Sciatic nerve (tissue), 2 donors: ENCODE data around the gene NYAP2. TPM values are rescaled to one million over a fixed set of nuclear protein-coding genes. Genes with fewer than 3 reads are reported as not detected.

Source experiments
- ATAC-seq: fragments of 200-7000 bp; cut with Tn5 transposase; one replicate; pipeline ENCODE4 v1.9.1; 2020; ENCODE audit warnings: mild to moderate bottlenecking, moderate library complexity
- DNase-seq: peaks from one replicate; pipeline ENCODE4 v3.0.0-alpha.2; 2020; ENCODE audit warnings: low spot score
- intact Hi-C: fragments of 100-400 bp; cut with DNase I; formaldehyde crosslinking; loops from one replicate; pipeline ENCODE4 v1.14.2; 2022
- total RNA-seq: library from RNA; stranded (reverse); fragmentation: NEBNext Ultra II Directional; extraction: Animal tissue kit (Norgen Biotek cat#: 25700); gene quantifications from one replicate; pipeline ENCODE4 v1.2.1, GENCODE V29; 2021
- donor health status: DM: no; HTN: no; CAD: no.
- donor health status: DM: no; HTN: no; CAD: no.

The NYAP2 gene
- total RNA-seq, 1 donor from 2014 or later = 0.22 TPM

- no peak for ATAC-seq
- intact Hi-C loops = no loop called here
- DNase-seq = no peak
Observed at GRCh38 chr2:225515033-225515432, 115.5 kb downstream of the NYAP2 start.

- DNase-seq (no peak), ATAC-seq (no peak)
- intact Hi-C loops = no loop called here
Observed at GRCh38 chr2:225526760-225527390, 127.4 kb downstream of the NYAP2 start.

DNA sequence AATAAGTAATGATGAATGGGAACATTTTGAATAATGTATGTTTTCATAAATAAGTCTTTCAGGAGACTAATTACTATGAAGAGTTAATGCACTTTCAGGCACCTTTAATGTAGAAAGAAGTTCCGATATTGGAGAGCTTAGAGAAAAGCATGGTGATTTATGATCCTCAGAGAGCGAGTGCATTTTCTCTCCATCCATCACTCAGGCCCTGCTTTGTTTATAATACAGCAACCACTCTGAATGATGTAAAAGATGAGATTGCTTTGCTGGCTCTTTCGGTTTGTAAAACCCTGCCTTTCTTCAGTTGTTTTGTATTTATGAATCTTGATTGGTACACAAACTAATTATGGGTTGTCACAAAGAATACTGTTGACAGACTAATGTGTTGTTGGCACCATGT, 132.0 kb downstream of the NYAP2 start:
- intact Hi-C loops = no loop called here
- no peak for DNase-seq

GRCh38 chr2:225532096-225532495, 132.6 kb downstream of the NYAP2 start:
- ATAC-seq (no peak), DNase-seq (no peak)

More for the DNA sequence above, 132.0 kb downstream of the NYAP2 start:
- ATAC-seq = no peak

DNA sequence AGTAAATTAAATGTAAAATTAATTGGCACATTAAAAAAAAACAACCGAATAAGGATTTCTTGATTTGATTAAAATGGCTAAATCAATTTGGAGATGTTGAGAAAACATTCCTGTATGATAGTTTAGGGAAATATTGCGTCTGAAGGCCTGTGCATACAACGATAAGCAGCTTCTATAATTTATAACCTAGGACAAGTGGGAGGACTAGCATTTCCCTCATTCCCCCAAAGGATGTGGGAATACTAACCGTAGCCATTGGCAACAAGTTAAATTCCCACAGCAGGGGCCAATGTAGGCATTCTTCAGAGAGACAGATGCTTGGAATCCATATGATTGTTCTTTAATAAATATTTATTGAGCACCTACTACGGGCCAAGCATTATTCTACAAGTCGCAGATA, 134.5 kb downstream of the NYAP2 start:
- ATAC-seq (no peak), DNase-seq (no peak)
- intact Hi-C loops = no loop called here

More at GRCh38 chr2:225532096-225532495, 132.6 kb downstream of the NYAP2 start:
- intact Hi-C loops = no loop called here

GRCh38 chr2:225534697-225535096, 135.2 kb downstream of the NYAP2 start:
- intact Hi-C loops = no loop called here
- no peak for ATAC-seq
- DNase-seq = no peak

- intact Hi-C loops = no loop called here
- ATAC-seq = no peak
- DNase-seq = no peak
Observed at GRCh38 chr2:225536036-225536435, 136.5 kb downstream of the NYAP2 start.

DNA sequence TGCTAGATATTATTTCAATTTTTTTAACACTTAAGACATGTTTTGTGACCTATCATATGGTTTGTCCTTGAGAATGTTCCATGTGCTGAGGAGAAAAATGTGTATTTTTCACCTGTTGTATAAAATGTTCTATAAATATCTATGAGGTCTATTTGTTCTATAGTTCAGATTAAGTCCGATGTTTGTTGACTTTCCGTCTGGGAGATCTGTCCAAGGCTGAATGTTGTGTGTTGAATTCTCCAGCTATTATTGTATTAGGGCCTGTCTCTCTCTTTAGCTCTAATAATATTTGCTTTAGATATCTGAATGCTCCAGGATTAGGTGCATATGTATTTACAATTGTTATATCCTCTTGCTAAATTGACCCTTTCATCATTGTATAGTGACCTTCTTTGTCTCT, 144.1 kb downstream of the NYAP2 start:
- DNase-seq = no peak
- intact Hi-C loops = no loop called here
- no peak for ATAC-seq

GRCh38 chr2:225556461-225556860, 157.0 kb downstream of the NYAP2 start:
- no peak for ATAC-seq
- intact Hi-C loops = no loop called here
- no peak for DNase-seq

GRCh38 chr2:225558399-225559071, 159.0 kb downstream of the NYAP2 start:
- DNase-seq (no peak), ATAC-seq (no peak)
- intact Hi-C loops = no loop called here

DNA sequence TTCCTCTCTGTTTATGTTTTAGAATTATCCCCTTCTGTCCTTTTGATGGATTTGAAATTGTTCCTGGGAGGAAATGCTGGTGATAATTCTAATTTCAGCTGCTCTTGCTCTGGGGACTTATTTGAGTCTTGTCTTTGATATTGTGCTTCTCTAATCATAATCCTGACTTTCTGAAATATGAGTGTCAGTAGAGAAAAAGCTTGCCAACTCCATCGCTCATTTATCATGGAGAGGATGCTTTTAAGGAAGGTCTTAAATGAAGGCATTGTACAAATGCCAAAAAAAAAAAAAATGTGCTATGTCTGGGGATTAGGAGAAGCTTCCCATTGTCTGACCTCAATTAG, 159.5 kb downstream of the NYAP2 start:
- ATAC-seq = no peak
- intact Hi-C loops = no loop called here
- DNase-seq = no peak

- DNase-seq = no peak
- no peak for ATAC-seq
- intact Hi-C loops = no loop called here
Observed at GRCh38 chr2:225566798-225567197, 167.3 kb downstream of the NYAP2 start.

- intact Hi-C loops = no loop called here
- no peak for ATAC-seq
Observed at GRCh38 chr2:225569995-225570394, 170.5 kb downstream of the NYAP2 start.

DNA sequence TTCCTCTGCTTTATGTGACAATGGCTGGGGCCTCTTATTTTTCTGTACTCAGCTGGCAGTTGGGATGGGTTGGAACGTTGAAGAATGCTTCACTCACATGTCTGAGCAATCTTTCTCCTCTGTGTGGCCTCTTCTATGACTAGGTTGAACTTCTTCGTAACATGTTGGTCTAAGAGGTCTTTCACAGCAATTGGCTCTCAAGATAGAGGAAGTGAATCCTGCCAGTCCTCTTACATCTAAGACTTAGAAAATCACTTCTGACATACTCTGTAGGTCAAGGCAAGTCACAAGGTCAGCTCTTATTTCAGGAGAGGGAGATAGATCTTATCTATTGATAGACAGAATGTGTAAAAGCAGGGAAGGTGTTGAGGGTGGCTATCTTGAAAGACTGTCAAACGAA, 174.1 kb downstream of the NYAP2 start:
- DNase-seq (no peak), ATAC-seq (no peak)
- intact Hi-C loops = no loop called here

More at GRCh38 chr2:225569995-225570394, 170.5 kb downstream of the NYAP2 start:
- DNase-seq = no peak

- no peak for ATAC-seq
- intact Hi-C loops = no loop called here
- DNase-seq = no peak
Observed at GRCh38 chr2:225574582-225575138, 175.2 kb downstream of the NYAP2 start.

GRCh38 chr2:225581135-225581534, 181.6 kb downstream of the NYAP2 start:
- no peak for DNase-seq

DNA sequence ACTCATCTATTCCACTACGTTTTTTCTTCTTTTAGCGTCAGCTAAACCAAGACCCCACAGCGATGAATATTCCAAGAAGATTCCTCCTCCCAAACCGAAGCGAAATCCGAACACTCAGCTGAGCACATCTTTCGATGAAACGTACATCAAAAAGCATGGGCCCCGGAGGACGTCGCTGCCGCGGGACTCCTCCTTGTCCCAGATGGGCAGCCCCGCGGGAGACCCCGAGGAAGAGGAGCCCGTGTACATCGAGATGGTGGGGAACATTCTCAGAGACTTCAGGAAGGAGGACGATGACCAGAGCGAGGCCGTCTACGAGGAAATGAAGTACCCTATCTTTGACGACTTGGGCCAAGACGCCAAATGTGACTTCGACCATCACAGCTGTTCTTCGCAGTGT, 182.4 kb downstream of the NYAP2 start:
- intact Hi-C loops = no loop called here
- ATAC-seq = no peak

More at GRCh38 chr2:225581135-225581534, 181.6 kb downstream of the NYAP2 start:
- no peak for ATAC-seq
- intact Hi-C loops = no loop called here

DNA sequence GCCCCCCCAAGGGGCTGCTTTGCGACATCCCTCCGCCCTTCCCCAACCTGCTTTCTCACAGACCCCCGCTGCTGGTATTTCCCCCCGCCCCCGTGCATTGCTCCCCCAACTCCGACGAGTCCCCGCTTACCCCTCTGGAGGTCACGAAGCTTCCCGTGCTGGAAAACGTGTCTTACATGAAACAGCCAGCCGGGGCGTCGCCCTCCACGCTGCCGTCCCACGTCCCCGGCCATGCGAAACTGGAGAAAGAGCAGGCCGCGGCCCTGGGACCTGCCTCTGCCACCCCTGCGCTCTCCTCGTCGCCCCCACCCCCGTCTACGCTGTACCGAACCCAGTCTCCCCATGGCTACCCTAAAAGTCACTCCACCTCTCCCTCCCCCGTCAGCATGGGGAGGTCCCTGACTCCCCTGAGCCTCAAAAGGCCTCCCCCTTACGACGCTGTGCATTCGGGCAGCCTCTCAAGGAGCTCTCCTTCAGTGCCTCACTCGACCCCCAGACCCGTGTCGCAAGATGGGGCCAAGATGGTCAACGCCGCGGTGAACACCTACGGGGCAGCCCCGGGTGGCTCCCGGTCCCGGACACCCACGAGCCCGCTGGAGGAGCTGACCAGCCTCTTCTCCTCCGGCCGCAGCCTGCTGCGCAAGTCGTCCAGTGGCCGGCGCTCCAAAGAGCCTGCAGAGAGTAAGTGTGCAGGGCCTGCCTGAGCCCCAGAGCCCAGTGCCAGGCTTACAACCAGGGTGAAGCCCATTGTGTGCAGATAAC, 183.0 kb downstream of the NYAP2 start:
- intact Hi-C loops = no loop called here
- DNase-seq (no peak), ATAC-seq (no peak)

More for the DNA sequence above, 182.4 kb downstream of the NYAP2 start:
- no peak for DNase-seq

DNA sequence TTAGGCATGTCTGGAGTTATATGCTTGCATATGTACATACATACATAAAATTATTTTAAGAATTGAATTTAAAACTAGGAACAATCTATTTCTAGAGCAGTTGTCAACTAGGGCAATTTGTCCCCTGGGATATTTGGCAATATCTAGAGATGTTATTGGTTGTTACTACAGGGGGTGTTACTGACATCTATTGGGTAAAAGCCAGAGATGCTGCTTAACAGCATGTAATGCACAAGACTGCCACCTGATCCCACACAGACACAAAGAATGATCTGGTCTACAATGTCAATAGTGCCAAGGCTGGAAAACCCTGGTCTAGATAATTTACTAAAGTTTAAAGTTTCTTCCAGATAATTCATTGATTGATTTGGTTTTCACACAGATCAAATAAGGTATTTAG, 185.3 kb downstream of the NYAP2 start:
- DNase-seq (no peak), ATAC-seq (no peak)
- intact Hi-C loops = no loop called here

DNA sequence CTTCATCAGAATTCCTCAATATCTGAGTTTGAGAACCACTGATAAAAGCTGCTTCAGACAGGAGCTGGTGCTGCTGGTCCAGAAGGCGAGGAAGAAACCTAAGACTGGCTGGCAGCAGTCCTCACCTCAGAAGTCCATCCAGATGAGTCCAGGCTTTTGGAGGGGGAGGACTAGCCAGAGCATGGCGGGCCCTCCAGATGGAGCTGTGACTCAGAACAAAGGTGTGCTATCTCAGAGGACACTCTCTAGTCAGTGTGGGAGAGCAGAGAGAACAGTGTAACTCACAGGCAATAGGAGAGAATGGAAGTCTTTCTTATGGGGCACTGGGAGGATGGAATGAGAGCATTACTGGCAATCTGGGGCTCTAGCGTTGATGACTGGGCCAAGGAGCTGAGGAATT, 191.4 kb downstream of the NYAP2 start:
- no peak for ATAC-seq
- DNase-seq = no peak
- intact Hi-C loops = no loop called here
